NCI-H1694 treated with DMSO at 0.1 percent for 48 hours (cell line): ENCODE measurements around the gene BRCA1.
"Not testable (repeated sequence)": the region's sequence is repeated elsewhere in the genome, so short reads cannot be mapped to it uniquely, and the experiment has no call there.

Experiments used
- DNase-seq: peaks from one replicate; lab custom pipeline; 2025; lab: John Stamatoyannopoulos, UW

BRCA1 gene

DNA sequence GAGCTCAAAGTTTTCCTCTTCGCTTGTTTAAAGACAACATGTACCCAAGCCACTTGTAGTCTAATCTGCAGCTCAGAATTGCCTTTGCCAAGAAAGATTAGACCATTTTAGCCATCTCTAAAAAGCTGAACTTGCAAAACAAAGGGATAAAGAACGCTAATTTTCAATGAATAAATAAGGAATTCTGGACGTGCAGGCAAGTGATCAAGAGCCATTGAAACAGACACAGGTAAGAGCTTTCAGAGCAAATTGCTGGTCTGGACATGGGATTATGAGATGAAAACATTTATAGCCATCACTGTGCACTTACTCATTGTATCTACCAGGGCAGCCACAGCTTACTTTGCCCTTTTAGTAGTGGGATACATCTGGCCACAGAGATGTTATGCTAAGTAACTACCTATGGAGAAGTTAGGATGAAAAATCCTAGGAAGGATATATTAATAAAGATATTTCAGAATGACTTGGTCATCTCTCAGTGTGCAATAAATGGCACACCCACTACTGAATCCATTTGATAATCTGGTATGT, 55.7 kb downstream of the BRCA1 start:
- no peak for DNase-seq

GRCh38 chr17:43068570-43069367, 56.4 kb downstream of the BRCA1 start:
- DNase-seq, result no peak

DNA sequence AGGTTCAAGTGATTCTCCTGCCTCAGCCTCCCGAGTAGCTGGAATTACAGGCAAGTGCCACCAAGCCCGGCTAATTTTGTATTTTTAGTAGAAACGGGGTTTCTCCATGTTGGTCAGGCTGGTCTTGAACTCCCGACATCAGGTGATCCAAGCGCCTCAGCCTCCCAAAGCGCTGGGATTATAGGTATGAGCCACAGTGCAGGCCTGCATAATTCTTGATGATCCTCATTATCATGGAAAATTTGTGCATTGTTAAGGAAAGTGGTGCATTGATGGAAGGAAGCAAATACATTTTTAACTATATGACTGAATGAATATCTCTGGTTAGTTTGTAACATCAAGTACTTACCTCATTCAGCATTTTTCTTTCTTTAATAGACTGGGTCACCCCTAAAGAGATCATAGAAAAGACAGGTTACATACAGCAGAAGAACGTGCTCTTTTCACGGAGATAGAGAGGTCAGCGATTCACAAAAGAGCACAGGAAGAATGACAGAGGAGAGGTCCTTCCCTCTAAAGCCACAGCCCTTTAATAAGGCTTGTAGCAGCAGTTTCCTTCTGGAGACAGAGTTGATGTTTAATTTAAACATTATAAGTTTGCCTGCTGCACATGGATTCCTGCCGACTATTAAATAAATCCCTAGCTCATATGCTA, 62.1 kb downstream of the BRCA1 start:
- no peak for DNase-seq

DNA sequence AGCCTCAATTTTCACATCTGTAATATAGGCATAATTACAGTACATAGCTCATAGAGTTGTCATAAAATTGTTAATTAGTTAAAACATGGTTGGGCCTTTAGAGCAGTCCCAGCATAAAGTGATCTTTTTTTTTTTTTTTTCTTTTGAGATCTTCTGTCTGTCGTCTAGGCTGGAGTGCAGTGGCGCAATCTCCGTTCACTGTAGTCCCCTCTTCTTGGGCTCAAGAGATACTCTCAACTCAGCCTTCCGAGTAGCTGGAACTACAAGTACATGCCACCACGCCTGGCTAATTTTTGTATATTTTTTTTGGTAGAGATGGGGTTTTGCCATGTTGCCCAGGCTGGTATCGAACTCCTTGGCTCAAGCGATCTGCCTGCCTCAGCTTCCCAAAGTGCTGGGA, 69.1 kb downstream of the BRCA1 start:
- DNase-seq, result no peak

GRCh38 chr17:43053008-43053407, 72.2 kb downstream of the BRCA1 start:
- not testable (repeated sequence) for DNase-seq

DNA sequence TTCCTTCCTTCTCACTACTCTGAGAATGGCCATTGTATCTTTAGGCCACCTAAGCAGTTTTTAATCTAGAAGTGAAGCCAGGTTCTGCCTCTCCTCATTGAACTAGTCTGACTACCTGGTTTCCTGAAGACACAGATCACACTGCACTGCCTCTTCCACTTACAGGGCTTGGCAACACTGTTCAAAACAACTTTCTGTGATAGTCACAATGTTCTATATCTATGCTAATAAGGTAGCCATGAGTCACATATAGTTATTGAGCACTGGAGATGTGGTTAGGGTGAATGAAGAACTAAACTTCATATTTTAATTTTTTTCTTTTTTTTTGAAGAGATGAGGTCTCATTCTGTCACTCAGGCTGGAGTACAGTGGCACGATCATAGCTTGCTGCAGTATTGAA, 73.2 kb downstream of the BRCA1 start:
- no peak for DNase-seq

DNA sequence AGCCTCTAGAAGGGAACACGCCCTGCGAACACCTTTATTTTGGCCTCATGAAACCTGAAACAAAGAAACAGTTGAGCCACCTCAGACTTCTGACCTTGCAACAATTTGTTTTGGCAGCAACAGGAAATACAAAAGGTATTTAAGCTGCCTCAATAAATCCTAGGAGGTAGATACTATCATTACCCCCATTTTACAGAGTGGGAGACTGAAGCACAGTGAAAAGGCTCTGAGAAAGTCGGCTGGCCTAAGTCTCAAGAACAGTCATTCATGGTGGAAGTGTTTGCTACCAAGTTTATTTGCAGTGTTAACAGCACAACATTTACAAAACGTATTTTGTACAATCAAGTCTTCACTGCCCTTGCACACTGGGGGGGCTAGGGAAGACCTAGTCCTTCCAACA, 81.1 kb downstream of the BRCA1 start:
- no peak for DNase-seq

DNA sequence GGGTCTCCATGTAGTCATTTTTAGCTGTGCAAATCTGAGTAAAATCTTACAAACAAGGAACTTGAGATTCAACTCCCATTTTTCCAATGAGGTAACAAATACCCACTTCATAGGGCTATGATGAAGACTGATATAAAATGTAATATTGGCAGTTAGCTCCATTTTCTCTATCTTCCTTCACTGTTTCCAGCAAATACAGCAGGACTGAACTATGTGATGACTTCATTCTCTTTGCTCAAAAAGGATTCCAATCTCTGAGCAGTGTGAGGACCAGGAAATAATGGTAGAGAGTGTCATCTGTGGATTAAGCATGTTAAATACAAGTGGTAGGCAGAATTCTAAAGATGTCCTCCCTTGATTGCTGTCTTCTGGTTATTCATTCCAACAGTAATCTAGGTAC, 81.9 kb downstream of the BRCA1 start:
- DNase-seq, result no peak

GRCh38 chr17:43042025-43042628, 83.0 kb downstream of the BRCA1 start:
- DNase-seq, result no peak

DNA sequence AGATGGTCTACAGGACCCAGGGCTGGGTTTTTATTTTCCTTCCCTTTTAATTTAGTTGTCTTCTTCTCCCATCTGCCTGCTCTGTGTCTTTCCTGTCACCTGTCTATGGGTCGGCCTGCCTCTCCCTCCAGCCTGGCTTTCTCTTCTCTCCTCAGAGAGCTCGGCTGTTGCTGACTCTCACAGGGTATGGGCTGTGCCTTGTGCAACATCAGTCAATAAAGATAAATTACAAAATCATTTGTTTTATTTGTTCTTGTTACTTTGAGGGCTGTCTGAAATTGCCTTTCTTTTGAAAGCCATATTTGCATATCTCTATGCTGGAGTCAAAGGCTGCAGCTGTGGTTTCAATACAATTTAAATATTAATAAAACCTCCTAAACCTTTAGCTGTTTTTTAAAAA, 84.5 kb downstream of the BRCA1 start:
- DNase-seq, result no peak

- no peak for DNase-seq
Measured at GRCh38 chr17:43039646-43040045, 85.5 kb downstream of the BRCA1 start.

- DNase-seq, result no peak
Measured at GRCh38 chr17:43034894-43035293, 90.3 kb downstream of the BRCA1 start.

GRCh38 chr17:43033948-43034881, 90.9 kb downstream of the BRCA1 start:
- DNase-seq, result peak; percentile 76

DNA sequence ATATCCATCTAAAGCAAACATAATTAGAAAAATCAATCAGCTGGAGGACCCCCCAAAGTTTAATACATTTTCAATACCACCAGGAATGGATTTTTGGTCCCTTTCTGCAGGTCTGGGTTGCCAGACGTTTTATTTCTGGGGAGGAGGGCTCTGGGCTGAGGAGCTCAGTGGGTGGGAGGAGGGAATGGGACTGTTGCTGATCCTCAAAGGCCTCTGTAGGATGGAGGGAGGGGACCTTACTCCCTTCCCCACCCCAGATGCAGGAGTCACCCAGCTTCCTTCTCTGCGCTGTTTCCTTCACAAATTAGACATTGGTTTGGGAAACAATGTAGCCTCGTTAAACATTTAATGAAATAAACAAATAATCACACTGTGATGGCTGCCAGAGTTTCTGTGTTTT, 93.5 kb downstream of the BRCA1 start:
- DNase-seq, result no peak

- no peak for DNase-seq
Measured at GRCh38 chr17:43030137-43030767, 94.9 kb downstream of the BRCA1 start.

GRCh38 chr17:43028221-43028861, 96.8 kb downstream of the BRCA1 start:
- no peak for DNase-seq

DNA sequence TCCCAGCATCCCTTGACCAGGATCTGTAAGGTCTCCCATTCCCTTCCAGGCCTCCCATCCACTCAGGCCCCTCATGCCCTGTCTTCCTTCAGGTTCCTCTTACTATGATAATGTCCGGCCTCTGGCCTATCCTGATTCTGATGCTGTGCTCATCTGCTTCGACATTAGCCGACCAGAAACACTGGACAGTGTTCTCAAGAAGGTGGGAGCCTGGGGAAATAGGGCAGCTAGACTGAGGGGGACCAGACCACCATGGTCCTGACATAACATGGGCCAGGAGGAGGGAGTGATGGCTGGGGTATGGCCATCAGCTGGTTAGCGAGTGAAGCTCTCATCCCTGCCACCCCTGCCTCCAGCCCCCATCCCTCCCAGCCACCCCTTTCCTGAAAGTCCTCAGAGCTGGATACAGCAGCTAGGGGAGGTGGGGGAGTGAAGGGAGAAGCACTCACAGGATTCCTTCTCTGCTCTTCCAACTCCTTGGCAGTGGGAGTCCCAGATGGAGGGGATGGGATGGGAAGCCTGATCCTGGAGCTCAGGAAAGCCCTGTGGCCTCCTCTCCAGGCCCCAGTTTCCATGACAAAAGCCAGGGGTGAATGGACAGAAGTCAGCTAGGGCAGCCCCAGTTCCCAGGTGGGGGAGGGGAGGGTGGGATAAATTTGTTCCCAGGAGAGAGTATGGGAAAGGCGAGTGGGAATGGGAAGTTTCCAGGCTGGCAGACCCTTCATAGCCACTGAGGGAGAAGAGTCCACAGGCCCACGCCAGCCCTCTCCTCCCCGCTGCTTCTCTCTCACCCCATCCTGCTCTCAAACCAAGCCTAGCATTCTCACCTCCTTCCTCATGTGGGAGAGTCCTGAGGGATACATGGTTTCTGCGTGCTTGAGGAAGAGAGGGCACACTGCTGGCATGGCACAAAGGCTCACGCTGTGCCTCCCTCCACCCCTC, 97.8 kb downstream of the BRCA1 start:
- DNase-seq, result no peak

DNA sequence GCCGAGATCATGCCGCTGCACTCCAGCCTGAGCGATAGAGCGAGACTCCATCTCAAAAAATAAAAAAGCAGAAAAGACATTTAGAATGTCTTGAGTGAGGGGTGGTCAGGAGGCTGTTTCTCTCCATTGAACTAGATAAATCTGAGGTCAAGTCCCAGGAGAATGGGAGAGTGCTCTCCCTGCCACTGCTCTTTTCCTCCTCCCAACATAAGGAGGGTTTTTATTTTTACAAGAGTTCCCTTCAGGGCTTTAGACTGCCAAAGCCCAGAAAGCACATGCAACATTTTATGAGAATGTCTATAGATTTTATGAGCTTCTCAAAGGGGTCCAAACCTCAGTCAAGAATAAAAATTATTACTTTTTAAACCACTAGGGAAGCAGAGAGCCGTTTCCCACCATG, 98.6 kb downstream of the BRCA1 start:
- DNase-seq, result no peak

GRCh38 chr17:43025766-43026537, 99.2 kb downstream of the BRCA1 start:
- DNase-seq, result no peak
